Transverse colon (tissue), 4 donors: Measurements from ENCODE around the gene PAX9.

Experiments
- EP300 ChIP-seq: sonication (generic); formaldehyde crosslinking; IDR thresholded peaks from one replicate; pipeline ENCODE4 v1.6.1; 2017; ENCODE audit warnings: antibody characterized with exemption, low read depth
- POLR2A ChIP-seq: fragments of 450-650 bp; IDR thresholded peaks from one replicate; pipeline ENCODE4 v1.6.1; 2016; ENCODE audit warnings: antibody characterized with exemption, mild to moderate bottlenecking, moderate library complexity
- POLR2AphosphoS5 ChIP-seq, 3 donors: sonication (generic); formaldehyde crosslinking; IDR thresholded peaks; one replicate each; pipeline ENCODE4 v1.6.1; 2016; ENCODE audit warnings: antibody characterized with exemption in 3 of 3
- TF ChIP-seq, protein P1 (sequence below), 5 experiments: fragments of 200-600 bp in 3 of 5; fragments of 450-650 bp in 2 of 5; sonication (generic) in 3 of 5; IDR thresholded peaks; 1 replicate in 2 of 5; 2 replicates in 3 of 5; pipeline ENCODE4 v1.5.1; 2016 to 2017; ENCODE audit warnings: antibody characterized with exemption in 5 of 5, inconsistent platforms in 3 of 5, mild to moderate bottlenecking in 2 of 5, moderate library complexity in 1 of 5

DNA sequence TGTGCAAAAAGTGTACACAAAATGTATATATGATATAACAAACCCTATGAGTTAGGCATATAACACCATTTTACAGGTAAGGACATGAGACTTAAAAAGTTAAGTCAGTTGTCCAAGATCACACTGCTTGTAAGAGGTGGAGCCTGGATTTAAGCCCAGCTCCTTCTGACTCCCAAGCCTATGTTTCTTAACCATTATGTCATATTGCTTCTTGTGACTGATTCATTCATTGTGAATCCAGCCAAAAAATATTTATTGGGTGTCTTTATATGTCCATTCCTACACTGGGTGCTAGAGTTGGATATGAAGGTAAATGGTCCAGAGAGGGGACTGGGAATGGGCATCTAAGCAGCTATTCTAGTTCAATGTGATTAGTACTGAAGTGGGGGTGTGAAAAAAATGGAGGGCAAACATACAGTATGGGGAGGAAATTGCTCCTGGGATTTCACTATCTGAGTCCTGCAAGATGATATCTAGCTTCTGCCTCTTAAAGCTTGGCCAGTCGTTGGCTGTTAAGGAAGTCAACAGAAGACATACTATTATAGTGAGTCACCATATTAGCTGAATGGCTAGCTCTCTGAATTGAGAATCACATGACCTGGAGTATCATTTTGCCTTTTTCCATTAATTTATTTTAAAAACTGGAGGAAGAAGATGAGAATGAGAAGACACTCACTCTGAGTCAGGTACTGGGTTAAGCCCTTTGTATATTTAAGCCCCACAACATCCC, 28.8 kb downstream of the PAX9 start:
- TF ChIP-seq POLR2A = no peak
- TF ChIP-seq, protein P1, sequence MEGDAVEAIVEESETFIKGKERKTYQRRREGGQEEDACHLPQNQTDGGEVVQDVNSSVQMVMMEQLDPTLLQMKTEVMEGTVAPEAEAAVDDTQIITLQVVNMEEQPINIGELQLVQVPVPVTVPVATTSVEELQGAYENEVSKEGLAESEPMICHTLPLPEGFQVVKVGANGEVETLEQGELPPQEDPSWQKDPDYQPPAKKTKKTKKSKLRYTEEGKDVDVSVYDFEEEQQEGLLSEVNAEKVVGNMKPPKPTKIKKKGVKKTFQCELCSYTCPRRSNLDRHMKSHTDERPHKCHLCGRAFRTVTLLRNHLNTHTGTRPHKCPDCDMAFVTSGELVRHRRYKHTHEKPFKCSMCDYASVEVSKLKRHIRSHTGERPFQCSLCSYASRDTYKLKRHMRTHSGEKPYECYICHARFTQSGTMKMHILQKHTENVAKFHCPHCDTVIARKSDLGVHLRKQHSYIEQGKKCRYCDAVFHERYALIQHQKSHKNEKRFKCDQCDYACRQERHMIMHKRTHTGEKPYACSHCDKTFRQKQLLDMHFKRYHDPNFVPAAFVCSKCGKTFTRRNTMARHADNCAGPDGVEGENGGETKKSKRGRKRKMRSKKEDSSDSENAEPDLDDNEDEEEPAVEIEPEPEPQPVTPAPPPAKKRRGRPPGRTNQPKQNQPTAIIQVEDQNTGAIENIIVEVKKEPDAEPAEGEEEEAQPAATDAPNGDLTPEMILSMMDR (IDR thresholded peaks at IDR 0.05) = no peak
- TF ChIP-seq POLR2AphosphoS5 (IDR thresholded peaks at IDR 0.05) = no peak
- TF ChIP-seq EP300 = no peak
